WERI-Rb-1 (cell line): ENCODE measurements around the gene STRADA.

Experiments
- DNase-seq: peaks from one replicate; pipeline ENCODE4 v3.0.0-alpha.2; 2020
- H3K27ac ChIP-seq: fragments of 250-450 bp; sonication (Bioruptor Pico); 2 replicates; pipeline ENCODE4 v1.5.1; 2020; ENCODE audit warnings: mild to moderate bottlenecking, moderate library complexity
- H3K27me3 ChIP-seq: fragments of 250-450 bp; sonication (Bioruptor Pico); 2 replicates; pipeline ENCODE4 v1.5.1; 2021; ENCODE audit warnings: mild to moderate bottlenecking, low read depth, moderate library complexity; ENCODE audit not compliant: insufficient read depth, severe bottlenecking
- H3K36me3 ChIP-seq: fragments of 250-450 bp; sonication (Bioruptor Pico); 2 replicates; pipeline ENCODE4 v1.5.1; 2020; ENCODE audit warnings: mild to moderate bottlenecking, moderate library complexity
- H3K4me3 ChIP-seq: 2 replicates; pipeline ENCODE4 v1.5.1; 2011; ENCODE audit warnings: low read depth, mild to moderate bottlenecking, control low read depth, low read length
- H3K9me3 ChIP-seq: fragments of 250-450 bp; sonication (Bioruptor Pico); 2 replicates; pipeline ENCODE4 v1.5.1; 2021; ENCODE audit warnings: mild to moderate bottlenecking, moderate library complexity; ENCODE audit not compliant: severe bottlenecking
- TF ChIP-seq, protein P1 (sequence below): IDR thresholded peaks from 2 replicates; pipeline ENCODE4 v1.5.1; 2011; ENCODE audit warnings: low read depth, mild to moderate bottlenecking, control low read depth, inconsistent platforms, low read length

The STRADA gene

DNA sequence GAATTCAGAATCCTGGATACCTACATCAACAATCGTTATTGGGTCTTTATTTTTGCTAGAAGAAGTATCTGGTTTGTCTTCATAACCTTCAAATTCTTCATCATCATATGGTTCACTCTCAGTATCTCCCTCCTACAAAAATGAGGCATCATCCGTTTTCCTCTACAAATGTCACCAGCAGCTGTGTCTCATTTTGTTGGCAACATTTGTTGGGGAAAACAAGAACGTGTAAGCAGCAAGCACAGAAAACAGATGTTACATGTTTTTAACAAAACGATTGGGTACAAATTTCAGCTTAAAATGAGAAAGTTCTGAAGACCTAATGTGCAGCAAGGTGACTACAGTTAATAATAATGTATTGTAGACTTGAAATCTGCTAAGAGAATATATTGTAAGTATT is 23.1 kb upstream of the STRADA start:
- no peak overlapping the region for H3K4me3 ChIP-seq
- TF ChIP-seq, protein P1, sequence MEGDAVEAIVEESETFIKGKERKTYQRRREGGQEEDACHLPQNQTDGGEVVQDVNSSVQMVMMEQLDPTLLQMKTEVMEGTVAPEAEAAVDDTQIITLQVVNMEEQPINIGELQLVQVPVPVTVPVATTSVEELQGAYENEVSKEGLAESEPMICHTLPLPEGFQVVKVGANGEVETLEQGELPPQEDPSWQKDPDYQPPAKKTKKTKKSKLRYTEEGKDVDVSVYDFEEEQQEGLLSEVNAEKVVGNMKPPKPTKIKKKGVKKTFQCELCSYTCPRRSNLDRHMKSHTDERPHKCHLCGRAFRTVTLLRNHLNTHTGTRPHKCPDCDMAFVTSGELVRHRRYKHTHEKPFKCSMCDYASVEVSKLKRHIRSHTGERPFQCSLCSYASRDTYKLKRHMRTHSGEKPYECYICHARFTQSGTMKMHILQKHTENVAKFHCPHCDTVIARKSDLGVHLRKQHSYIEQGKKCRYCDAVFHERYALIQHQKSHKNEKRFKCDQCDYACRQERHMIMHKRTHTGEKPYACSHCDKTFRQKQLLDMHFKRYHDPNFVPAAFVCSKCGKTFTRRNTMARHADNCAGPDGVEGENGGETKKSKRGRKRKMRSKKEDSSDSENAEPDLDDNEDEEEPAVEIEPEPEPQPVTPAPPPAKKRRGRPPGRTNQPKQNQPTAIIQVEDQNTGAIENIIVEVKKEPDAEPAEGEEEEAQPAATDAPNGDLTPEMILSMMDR: no peak
- H3K27me3 ChIP-seq: no peaks in the 10 kb centered on the region
- no peaks in the 10 kb centered on the region for H3K9me3 ChIP-seq
- H3K36me3 ChIP-seq: peaks cover 84% of the 10 kb centered on the region
- H3K27ac ChIP-seq: no peak overlapping the region
- no peak for DNase-seq

DNA sequence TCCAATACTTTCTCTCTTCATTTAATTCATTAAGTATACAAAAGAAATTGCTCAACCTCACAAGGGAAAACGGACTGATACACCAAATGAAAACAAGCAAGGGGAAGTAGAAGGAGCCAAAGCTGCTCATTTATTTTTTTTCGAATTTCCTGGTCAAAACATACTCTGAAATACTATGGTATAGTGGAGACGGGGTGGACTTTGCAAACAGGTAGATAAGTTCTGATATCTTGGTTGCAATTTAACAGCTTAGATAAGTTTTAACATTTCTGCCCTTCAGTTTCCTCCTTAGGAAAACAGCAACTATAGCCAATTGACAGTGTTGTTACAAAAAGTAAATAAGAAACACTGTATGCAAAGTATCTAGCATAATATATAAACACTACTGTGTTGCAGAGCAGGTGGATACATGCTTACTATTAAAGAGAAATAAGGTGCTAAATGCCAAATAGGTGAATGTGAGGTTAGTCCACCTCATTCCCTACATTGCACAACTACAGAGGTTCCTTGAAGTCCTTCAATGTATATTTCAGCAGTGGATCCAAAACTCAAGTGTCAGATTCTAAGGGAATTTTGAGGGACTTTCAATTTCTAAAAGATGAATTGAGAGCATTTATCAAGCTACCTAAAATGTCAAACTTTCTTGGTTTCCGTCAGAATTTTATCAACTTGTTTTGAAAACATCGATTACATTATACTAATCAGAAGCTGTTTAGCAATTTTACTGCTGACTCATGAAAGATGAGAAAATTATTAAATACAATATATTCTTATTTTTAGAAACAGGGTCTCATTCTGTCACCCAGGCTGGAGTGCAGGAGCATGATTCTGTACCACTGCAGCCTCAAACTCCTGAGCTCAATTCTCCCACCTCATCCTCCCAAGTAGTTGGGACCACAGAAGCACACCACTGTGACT is 20.8 kb upstream of the STRADA start:
- H3K27ac ChIP-seq: no peak overlapping the region
- peaks cover 88% of the 10 kb centered on the region for H3K36me3 ChIP-seq
- H3K27me3 ChIP-seq: no peaks in the 10 kb centered on the region
- H3K9me3 ChIP-seq: no peaks in the 10 kb centered on the region
- no peak overlapping the region for H3K4me3 ChIP-seq
- no peak for DNase-seq
- TF ChIP-seq, protein P1: no peak

DNA sequence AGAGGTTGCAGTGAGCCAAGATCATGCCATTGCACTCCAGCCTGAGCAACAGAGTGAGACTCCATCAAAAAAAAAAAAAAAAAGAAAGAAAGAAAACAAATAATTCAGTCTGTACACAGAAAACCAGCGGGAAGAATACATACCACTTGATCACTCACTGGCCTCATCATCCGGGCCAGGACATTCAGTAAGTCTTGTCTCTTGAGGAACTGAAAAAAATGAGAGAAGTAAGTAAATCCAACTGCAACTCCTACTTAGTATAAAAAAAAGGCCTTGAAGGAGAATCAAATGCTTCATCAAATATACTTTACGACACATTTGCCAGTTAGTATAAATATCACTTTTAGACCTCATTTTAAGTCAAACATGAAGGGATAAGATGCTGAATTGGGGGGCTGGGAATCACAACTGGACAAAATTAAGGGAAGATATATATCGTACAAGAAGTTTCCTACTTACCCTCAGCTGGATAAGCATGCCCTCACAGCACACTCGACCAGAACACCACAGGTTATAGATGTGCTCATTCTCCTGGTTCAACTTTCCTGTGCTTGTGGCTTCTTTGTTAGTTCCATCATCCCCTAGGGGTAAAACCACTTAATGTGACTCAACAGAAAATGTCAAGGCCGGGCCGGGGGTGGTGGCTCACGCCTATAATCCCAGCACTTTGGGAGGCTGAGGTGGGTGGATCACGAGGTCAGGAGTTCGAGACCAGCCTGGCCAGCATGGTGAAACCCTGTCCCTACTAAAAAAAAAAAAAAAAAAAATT is 19.4 kb upstream of the STRADA start:
- DNase-seq: no peak

DNA sequence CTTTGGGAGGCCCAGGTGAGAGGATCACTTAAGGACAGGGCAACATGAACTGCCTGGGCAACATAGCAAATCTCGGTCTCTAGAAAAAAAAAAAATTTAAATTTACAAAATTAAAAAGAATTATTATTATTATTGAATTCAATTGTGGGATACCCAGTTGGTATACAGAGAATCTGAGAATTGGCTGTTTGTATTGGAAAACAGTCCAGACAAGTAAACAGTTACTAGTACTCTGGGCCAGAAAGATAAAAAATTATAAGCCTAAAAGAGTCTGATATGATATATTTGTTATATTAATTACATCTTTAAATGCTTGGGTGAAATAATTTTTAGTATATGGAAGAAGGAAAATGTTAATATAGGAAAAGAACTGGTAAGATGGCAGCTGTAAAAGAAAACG is 16.8 kb upstream of the STRADA start:
- DNase-seq: no peak
- Histone ChIP-seq H3K4me3 (no peak overlapping the region), H3K36me3 (peaks cover 91% of the 10 kb centered on the region), H3K27me3 (no peaks in the 10 kb centered on the region), H3K27ac (no peak overlapping the region), H3K9me3 (no peaks in the 10 kb centered on the region)
- TF ChIP-seq, protein P1: no peak

More for the DNA sequence above, 19.4 kb upstream of the STRADA start:
- Histone ChIP-seq H3K27me3 (no peaks in the 10 kb centered on the region), H3K9me3 (no peaks in the 10 kb centered on the region), H3K36me3 (peaks cover 92% of the 10 kb centered on the region), H3K4me3 (no peak overlapping the region), H3K27ac (no peak overlapping the region)
- TF ChIP-seq, protein P1: no peak

DNA sequence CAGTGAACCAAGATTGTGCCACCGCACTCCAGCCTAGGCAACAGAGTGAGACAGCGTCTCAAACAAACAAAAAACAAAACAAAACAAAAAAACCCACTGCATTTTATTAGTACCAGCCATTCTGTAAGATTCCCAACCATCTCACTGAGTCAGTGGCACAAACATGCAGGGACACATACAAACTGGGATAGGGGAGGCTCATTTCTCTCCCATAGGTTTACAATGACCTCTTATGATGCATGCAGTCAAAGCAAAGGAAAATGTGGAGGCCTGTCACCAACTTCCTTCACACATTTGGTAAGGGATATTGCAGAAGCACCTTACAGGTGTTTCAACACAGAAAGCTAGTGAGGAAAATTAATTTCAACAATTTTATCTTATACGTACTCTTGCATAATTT is 12.4 kb upstream of the STRADA start:
- no peak for DNase-seq
- Histone ChIP-seq H3K36me3 (peaks cover 93% of the 10 kb centered on the region), H3K27ac (no peak overlapping the region), H3K4me3 (no peak overlapping the region), H3K9me3 (no peaks in the 10 kb centered on the region), H3K27me3 (no peaks in the 10 kb centered on the region)
- TF ChIP-seq, protein P1: no peak
